ENCODE results near the gene MBOAT2. TPM values are rescaled to one million over a fixed set of nuclear protein-coding genes. Genes with fewer than 3 reads are reported as not detected.
A peak's percentile ranks its signal among the peaks of the same experiment; 100 is the strongest.
"Not testable (repeated sequence)": the region's sequence is repeated elsewhere in the genome, so short reads cannot be mapped to it uniquely, and the experiment has no call there.

Gene MBOAT2
- total RNA-seq, 1 experiment from 2014 or later, result 26.1 TPM

- no peak for DNase-seq (ENCODE audit: low read depth)
Measured at GRCh38 chr2:8957628-8958027, 45.9 kb downstream of the MBOAT2 start.

GRCh38 chr2:8956774-8957173 lies 46.7 kb downstream of the MBOAT2 start:
- DNase-seq (ENCODE audit: low read depth), result no peak

GRCh38 chr2:8954990-8955389 lies 48.5 kb downstream of the MBOAT2 start:
- peak; percentile 3 for DNase-seq (ENCODE audit: low read depth)

DNA sequence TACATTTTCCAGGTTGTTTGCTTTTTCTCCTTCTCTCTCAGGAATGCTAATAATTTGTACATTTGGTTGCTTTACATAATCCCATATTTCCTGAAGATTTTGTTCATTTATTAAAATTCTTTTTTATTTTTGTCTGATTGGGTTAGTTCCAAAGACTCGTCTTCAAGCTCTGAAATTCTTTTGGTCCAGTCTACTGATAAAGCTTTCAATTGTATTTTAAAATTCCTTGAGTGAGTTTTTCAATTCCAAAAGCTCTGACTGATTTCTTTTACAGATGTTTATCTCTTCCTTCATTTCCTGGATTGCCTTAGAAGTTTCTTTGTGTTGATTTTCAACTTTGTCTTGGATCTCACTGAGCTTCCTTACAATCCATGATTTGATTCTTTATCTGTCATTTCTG lies 50.0 kb downstream of the MBOAT2 start:
- DNase-seq (ENCODE audit: low read depth), result peak; percentile 6

DNA sequence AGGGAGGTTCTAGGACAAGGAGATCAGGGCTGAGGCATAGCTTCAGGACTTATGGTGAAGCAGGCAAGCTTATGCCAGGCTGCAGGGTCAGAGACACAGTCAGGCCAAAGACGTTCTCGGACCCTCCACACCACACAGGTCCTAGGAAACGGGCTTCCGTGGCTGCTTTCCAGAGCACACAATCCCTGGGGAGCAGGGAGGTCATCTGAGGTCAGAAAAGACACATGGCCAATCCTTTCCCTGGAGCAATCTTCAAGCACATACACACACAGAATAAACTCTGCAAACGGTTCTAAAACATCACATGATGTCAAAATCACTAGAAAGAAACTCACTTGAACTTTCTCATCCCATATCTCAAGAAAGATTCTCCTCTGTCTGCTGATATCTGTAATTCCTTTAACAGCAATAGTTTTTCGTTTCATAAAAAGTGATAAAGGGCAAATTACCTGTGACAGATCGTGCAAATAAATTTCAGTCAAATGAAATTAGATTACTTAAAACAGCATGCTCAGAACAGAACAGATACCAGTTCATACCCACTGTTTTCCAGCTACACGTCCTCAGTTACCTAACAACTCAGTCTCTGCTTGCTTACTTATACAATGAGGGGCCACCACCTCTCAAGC lies 63.9 kb downstream of the MBOAT2 start:
- DNase-seq (ENCODE audit: low read depth), result no peak

GRCh38 chr2:8938384-8938783 lies 65.1 kb downstream of the MBOAT2 start:
- no peak for DNase-seq (ENCODE audit: low read depth)

- no peak for DNase-seq (ENCODE audit: low read depth)
Measured at GRCh38 chr2:8935982-8936381, 67.5 kb downstream of the MBOAT2 start.

GRCh38 chr2:8934338-8934737 lies 69.1 kb downstream of the MBOAT2 start:
- DNase-seq (ENCODE audit: low read depth), result no peak

GRCh38 chr2:8932702-8933101 lies 70.8 kb downstream of the MBOAT2 start:
- no peak for DNase-seq (ENCODE audit: low read depth)

- DNase-seq (ENCODE audit: low read depth), result not testable (repeated sequence)
Measured at GRCh38 chr2:8930185-8930584, 73.3 kb downstream of the MBOAT2 start.

- DNase-seq (ENCODE audit: low read depth), result no peak
Measured at GRCh38 chr2:8929128-8929527, 74.4 kb downstream of the MBOAT2 start.

DNA sequence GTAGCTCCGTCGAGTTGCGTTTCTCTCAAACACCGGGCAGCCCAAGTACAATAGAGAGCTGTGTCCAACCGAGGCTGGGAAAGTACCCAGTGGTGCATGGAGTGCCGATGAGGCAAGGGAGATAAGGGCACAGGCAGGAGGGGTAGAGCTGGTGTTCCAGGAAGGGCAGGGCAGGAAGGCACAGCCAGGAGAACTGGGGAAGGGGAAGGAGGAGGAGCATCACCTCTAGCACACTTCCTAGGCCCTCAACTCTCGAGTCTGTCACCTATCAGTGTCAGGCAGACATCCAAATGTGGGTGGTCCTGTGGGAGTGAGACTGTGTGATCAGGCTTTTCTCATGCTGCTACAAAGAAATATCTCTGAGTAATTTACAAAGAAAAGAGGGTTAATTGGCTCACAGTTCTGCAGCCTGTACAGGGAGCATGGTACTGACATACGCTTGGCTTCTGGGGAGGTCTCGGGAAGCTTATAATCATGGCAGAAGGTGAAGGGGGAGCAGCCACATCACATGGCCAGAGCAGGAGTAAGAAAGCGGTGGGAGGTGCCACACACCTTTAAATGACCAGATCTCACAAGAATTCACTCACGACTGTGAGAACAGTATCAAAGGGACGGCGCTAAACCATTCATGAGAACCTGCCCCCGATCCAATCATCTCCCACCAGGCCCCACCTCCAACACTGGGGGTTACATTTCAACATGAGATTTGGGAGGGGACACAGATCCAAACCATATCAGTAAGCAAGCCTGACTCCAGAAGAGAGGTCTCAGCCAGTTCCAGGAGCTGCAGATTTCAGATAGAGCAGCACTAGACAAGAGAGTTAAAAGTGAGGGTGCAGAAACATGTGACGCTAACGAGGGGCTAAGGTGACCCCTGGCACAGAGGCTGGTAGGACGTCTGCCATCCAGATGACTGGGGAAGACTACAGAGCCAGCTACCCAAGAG lies 75.7 kb downstream of the MBOAT2 start:
- no peak for DNase-seq (ENCODE audit: low read depth)

DNA sequence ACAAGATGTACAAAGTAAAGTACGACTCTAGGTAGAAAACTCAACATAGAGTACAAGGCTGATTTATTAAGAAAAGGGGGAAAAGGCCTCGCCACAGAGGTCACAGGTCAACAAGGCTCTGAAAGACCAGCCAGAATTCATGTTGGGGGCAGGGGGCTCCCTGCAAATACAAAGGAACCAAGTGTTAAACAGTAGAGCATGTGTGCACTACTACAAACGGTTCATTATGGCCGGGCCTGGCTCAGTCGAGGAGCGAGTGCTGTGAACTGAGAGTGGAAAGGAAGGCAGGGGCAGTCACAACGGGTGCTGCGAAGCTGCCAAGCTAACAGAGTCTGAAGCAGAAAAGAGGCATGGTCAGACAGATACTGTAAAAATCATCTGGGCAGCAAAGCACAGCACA lies 77.1 kb downstream of the MBOAT2 start:
- DNase-seq (ENCODE audit: low read depth), result no peak

- DNase-seq (ENCODE audit: low read depth), result no peak
Measured at GRCh38 chr2:8925411-8925810, 78.1 kb downstream of the MBOAT2 start.

GRCh38 chr2:8923183-8923582 lies 80.3 kb downstream of the MBOAT2 start:
- DNase-seq (ENCODE audit: low read depth), result no peak

- DNase-seq (ENCODE audit: low read depth), result no peak
Measured at GRCh38 chr2:8922431-8922830, 81.1 kb downstream of the MBOAT2 start.

- DNase-seq (ENCODE audit: low read depth), result no peak
Measured at GRCh38 chr2:8918412-8918811, 85.1 kb downstream of the MBOAT2 start.

DNA sequence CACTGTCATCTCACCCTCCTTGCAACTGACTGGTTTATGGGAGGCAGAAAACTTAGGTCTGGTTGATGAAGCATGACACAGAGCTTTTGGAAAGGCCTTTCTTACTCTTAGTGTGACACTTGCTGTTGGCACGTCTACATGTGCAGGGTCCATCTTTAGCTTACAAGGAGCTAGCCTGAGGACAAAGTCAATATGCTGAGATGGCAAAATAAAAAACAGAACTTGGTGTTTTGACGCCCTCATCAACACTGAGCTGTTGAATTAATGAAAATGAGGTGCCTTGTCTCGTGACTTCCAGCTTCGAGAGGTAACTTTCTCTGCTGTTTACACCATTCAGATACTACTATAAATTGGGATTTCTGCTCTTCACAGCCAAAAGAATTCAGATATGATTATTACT lies 87.5 kb downstream of the MBOAT2 start:
- no peak for DNase-seq (ENCODE audit: low read depth)

DNA sequence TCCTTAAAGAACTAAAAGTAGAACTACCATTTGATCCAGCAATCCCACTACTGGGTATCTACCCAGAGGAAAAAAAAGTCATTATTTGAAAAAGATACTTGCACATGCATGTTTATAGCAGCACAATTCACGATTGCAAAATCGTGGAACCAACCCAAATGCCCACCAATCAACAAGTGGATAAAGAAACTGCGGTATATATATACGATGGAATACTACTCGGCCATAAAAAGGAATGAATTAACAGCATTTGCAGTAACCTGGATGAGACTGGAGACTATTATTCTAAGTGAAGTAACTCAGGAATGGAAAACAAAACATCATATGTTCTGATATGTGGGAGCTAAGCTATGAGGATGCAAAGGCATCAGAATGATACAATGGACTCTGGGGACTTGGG lies 89.7 kb downstream of the MBOAT2 start:
- not testable (repeated sequence) for DNase-seq (ENCODE audit: low read depth)

DNA sequence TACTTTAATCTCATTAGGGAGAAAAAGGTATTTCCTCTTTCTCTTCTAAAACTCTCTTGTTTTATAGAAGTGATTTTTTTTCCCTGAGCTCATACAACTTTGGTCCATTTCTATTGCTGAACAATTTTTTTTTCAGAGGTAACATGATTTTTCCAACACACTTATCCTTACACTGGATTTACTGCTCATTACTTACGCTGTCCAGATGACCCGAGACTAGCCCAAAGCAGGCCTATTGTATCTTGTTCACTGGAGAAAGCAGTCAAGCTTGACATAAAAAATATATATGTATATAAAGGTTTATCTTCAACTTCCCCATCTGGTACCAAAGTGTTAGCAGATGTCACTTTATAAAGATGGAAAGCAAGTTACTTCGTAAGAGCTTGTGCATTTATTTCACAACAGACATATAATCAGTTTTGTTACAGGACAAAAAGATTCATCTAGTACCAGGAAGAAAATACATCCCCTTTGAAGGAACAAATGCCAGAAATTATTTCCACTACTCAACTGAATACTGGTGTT lies 95.7 kb downstream of the MBOAT2 start:
- DNase-seq (ENCODE audit: low read depth), result no peak

GRCh38 chr2:8903924-8904323 lies 99.6 kb downstream of the MBOAT2 start:
- not testable (repeated sequence) for DNase-seq (ENCODE audit: low read depth)

GRCh38 chr2:8902757-8903156 lies 100.7 kb downstream of the MBOAT2 start:
- DNase-seq (ENCODE audit: low read depth), result not testable (repeated sequence)

DNA sequence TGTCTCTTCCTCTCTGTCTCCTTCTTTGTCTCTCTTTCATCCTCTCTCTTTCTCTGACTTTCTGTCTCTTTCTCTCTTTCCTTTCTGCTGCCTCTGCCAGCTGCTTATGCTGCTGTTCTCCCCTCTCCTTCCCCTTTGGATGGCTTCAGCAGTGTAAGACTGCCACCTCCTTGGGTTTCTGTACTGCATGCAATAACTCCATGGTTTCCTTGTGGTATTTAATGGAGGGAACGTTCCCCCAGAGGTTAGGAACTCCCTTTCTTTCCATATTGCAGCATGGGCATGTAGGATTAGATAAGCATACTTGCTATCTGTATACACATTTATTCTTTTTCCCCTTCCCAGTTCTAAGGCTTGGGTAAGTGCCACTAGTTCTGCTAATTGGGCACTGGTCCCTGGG lies 106.3 kb downstream of the MBOAT2 start:
- not testable (repeated sequence) for DNase-seq (ENCODE audit: low read depth)

Data from M059J (cell line).